ENCODE results near the gene NR0B1. TPM values are rescaled to one million over a fixed set of nuclear protein-coding genes. Genes with fewer than 3 reads are reported as not detected.

The NR0B1 gene, protein sequence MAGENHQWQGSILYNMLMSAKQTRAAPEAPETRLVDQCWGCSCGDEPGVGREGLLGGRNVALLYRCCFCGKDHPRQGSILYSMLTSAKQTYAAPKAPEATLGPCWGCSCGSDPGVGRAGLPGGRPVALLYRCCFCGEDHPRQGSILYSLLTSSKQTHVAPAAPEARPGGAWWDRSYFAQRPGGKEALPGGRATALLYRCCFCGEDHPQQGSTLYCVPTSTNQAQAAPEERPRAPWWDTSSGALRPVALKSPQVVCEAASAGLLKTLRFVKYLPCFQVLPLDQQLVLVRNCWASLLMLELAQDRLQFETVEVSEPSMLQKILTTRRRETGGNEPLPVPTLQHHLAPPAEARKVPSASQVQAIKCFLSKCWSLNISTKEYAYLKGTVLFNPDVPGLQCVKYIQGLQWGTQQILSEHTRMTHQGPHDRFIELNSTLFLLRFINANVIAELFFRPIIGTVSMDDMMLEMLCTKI
- total RNA-seq = not detected

- no peak for DNase-seq (ENCODE audit: low spot score)
Measured at GRCh38 chrX:30309139-30309571, at the start of gene NR0B1. Gene NR0B1, minus strand, starts transcription at chrX:30309390. Its CDS starts 27 bp downstream, at chrX:30309363.

GRCh38 chrX:30349946-30350345 is 40.8 kb upstream of the NR0B1 start:
- DNase-seq (ENCODE audit: low spot score) = no peak

DNA sequence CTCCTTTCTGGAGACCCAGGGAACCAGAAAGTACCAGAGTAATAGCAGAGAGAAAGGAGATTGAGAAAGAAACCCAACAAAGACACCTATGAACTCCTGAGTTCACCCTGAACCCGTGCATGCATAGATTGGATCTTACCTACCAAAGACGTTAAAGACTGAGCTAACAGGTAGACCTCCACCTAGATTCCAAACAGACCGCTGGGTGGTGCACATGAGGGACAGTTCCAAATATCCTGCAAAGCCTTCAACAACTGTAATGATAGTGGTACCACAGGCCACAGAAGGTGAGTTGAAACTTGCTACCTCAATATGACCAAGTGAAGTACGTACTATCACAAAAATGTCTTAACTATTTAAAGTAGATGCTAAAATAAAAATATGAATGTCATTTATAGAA is 34.0 kb upstream of the NR0B1 start:
- no peak for DNase-seq (ENCODE audit: low spot score)

- DNase-seq (ENCODE audit: low spot score) = no peak
Measured at GRCh38 chrX:30340753-30341152, 31.6 kb upstream of the NR0B1 start.

DNA sequence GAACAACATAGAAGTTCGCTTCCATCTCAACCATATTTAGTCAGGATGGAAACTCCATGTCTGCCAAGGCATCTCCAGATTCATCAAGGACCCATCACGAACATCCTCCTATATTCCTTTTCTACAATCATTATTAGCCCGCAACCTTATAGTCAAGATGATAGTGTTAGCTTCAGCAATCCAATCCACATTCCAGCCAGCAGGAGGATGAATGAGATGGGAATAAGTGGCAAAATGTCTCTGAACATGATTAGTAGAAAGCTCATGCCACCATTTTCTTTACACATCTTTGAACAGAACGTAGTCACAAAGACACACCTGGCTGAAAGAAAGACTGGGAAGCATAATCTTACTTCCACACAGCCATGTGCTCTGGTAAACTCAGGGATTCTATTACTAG is 18.6 kb upstream of the NR0B1 start:
- DNase-seq (ENCODE audit: low spot score) = no peak

- no peak for DNase-seq (ENCODE audit: low spot score)
Measured at GRCh38 chrX:30317308-30317707, 8.1 kb upstream of the NR0B1 start.

DNA sequence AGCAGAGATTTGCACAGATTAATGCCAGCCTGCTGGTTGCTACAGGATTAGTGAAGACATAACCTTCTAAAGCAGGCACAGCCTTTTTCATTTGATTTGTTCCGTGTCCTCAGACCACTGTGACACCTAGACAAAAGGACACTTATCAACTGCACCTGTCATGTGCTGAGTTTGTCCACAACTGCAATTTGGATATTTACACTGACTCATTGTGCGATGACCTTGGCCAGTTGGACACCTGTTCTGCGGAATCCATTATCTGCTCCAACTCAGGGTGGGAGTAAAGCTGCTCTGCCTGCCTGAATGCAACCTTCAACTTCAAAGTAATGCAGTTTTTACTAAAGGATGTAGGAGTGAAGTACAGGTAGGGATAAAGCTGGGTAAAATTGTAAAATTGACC is 4.1 kb upstream of the NR0B1 start:
- DNase-seq (ENCODE audit: low spot score) = no peak

- DNase-seq (ENCODE audit: low spot score) = no peak
Measured at GRCh38 chrX:30312858-30313257, 3.7 kb upstream of the NR0B1 start.

DNA sequence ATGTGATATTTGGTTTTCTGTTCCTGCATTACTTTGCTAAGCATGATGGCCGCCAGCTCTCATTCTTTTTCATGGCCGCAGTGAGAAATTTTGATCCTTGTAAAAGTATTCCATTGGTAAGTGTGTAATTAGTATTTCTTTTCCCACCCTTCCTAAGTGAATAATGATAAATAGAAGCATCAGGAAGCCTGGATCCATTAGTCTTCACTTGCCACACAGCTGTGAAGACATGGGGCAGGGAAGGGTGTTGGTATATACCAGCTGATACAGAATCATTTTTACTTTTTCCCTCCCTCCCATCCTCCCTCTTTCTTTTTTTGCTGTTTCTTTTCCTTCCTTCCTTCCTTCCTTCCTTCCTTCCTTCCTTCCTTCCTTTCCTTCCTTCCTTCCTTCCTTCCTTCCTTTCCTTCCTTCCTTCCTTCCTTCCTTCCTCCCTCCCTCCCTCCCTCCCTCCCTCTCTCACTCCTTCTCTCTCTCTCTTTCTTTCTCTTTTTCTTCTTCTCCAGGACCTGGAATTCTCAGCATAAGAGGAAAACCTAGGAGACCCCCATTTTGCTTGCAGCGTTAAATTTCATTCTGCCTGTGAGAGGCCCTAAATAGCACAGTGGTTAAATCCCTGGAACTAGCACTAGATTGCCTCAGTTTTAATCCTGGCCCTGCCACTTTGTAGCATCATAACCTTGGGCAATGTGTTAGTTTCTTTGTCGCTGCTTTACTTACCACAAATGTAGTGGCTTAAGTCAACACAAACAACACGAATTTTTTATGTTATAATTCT is 1.4 kb upstream of the NR0B1 start:
- no peak for DNase-seq (ENCODE audit: low spot score)

- DNase-seq (ENCODE audit: low spot score) = no peak
Measured at GRCh38 chrX:30308263-30309138, 689 bp downstream of the NR0B1 start.

DNA sequence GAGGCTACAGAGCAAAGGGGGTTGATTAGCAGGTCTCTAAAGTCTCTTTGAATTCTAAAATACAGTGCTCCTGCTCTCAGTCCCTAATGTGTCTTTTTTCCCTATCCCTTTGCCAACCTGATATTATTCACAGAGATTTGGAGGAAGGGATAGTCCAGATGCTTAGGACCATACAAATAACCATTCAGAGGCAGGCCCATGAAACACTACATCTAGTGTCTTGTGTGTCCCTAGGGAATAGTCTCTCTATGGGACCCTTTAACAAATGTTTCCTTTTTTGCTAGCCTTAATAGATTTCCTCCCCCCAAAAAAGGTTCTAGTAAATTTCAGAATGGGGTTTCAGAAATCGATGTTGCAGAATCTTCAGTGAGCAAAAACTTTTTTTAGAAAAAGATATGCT is 1.7 kb downstream of the NR0B1 start:
- DNase-seq (ENCODE audit: low spot score) = no peak

DNA sequence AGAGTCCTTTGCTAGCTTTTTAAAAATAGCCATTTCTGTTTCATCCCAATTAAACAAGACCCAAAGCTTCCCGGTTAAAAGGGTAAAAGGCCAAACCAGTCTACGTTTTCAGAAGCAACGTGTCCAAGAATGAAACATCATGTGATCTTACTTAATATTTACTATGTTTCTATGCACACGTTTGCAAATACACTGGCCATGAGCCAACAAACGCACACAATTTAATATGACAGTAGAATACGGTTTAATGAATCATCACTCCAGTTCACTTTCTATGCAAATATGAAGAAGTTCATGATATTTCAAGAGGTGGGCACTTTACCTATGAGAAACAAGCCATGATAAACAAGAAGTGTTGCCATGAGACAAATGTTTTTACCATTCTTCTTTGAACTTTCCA is 4.3 kb downstream of the NR0B1 start:
- no peak for DNase-seq (ENCODE audit: low spot score)

DNA sequence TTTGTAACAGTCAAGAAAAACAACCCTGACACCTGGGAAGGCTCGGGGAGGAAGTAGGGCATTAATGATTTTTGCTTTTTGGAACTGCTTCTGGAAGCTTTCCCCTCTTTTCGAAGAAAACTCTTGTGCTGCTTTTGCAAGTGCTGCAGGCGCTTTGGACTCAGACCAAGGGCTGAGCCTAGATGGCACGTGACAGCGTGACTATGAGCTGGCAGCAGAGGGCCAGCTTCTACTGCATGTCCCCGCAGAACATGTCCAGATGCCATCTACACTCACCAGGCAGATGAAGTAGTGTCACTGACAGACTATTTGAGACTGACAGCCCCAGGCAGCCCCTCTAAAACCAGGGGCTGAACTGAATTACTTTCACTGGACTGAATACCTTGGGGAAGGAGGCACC is 6.2 kb downstream of the NR0B1 start:
- DNase-seq (ENCODE audit: low spot score) = peak; percentile 31

DNA sequence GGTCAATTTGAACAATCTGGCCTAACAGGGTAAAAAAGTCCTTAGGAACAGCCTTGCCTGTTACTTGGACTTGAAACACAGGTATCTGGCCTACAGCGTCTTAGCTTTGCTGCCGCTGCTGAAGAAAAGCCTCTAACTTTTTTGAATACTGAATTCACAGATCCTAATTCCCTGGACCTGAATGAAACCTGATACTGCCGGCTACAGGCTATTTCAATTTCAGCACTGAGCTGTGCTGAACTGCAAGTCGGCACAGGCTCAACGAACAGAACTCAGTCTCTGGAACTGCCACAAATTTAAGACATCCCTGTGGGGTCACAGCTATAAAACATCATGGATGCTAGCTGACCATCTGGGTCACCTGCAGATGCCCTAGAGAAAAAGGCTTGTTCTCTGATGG is 7.2 kb downstream of the NR0B1 start:
- DNase-seq (ENCODE audit: low spot score) = no peak

DNA sequence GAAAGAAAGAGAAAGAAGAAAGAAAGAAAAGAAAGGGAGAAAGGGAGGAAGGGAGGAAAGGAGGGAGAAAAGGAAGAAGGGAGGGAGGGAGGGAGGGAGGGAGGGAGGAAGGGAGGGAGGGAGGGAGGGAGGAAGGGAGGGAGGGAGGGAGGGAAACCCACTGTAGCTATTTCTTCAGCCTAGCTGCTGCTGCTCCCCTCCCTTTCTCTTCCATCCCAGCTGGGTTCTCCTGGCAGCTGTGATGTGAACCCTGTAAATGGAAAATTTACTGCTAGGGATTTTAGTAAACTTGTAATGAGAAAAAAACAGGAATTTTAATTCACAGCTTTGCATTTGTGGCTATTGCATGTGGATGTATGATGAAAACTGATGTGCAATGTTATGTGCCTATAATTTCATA is 8.0 kb downstream of the NR0B1 start:
- no peak for DNase-seq (ENCODE audit: low spot score)

DNA sequence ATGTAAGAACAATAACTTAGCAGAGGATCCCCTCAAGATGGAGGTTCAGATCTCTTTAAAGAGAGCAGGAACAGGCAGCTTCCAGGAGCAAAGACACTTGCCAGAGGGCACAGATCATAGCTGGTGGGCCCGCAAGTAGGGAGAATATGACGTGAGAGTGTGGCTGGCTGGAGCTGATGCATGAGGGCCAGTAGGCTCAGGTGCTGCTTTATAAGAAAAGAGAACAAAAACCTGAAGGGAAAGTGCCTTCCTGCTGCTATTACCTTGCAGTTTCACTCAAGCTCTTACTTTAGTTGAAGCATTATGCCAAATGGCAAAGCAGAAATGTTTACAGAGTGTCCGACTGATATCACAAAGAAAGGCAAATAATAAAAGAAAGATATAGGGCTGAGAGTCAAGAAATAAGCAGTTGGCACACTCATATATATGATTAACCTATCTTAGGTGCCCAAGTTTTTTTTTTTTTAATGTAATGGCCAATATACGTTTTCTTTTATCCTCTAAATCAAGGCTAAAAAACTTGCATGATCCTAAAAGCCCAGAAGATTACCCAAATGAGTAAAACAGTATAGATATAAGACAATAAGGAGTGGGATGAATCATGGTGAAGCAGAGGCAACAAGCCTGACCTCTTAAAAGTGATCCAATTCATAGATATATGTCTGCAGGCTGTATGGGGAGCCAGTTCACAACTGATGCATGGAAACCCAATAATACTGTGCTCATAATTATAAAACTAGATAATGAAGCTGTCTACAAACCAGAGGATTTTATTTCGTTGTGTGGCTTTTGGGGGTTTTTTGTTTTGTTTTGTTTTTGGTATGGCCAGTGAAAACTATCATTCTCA is 12.6 kb downstream of the NR0B1 start:
- no peak for DNase-seq (ENCODE audit: low spot score)

- no peak for DNase-seq (ENCODE audit: low spot score)
Measured at GRCh38 chrX:30283456-30284200, 25.6 kb downstream of the NR0B1 start.

DNA sequence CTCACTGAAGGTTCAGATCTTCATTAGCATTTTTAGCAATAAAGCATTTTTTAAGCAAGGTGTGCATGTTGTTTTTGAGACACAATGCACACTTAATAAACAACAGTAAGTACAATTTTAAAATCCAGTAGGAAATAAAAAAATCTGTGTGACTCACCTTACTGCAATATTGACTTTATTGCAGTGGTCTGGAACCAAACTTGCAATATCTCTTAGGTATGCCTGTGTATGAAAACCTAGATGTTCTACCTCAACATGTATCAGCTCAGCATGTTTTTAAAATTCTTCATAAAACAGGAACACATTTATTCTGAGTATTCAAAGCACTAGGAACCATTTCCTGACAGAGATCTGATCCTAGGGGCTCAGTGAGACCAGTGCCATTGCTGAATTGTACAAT is 26.7 kb downstream of the NR0B1 start:
- no peak for DNase-seq (ENCODE audit: low spot score)

DNA sequence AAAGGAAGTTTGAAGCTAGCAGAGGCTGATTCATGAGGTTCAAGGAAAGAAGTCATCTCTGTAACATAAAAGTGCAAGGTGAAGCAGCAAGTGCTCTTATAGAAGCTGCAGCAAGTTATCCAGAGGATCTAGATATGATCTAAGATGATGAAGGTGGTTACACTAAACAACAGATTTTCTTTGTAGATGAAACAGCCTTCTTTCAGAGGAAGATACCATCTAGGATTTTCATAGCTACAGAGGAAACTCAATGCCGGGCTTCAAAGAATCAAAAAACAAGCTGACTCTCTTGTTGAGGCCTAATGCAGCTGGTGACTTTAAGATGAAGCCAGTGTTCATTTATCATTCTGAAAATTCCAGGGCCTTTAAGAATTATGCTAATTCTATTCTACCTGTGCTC is 28.8 kb downstream of the NR0B1 start:
- no peak for DNase-seq (ENCODE audit: low spot score)

GRCh38 chrX:30278365-30278764 is 30.8 kb downstream of the NR0B1 start:
- DNase-seq (ENCODE audit: low spot score) = no peak

All from mucosa of gallbladder (tissue), 1 donor.